Right lobe of liver (tissue), 4 donors: ENCODE data around the gene KIF26A.

Experiments used
- POLR2A ChIP-seq: fragments of 450-650 bp; IDR thresholded peaks from one replicate; pipeline ENCODE4 v1.6.1; 2017; ENCODE audit warnings: antibody characterized with exemption, mild to moderate bottlenecking
- TF ChIP-seq, protein P1 (sequence below), 4 donors: fragments of 200-600 bp in 3 of 4; fragments of 450-650 bp in 1 of 4; IDR thresholded peaks; one replicate each; pipeline versions ENCODE4 v1.5.1 to v1.8.0; 2016 to 2022; ENCODE audit warnings: antibody characterized with exemption in 4 of 4, mild to moderate bottlenecking in 2 of 4
- donor health status: DM: no; HTN: no; CAD: no.
- donor health status: DM: no; HTN: no; CAD: no.
- donor health status: DM: no; HTN: yes; CAD: no.

DNA sequence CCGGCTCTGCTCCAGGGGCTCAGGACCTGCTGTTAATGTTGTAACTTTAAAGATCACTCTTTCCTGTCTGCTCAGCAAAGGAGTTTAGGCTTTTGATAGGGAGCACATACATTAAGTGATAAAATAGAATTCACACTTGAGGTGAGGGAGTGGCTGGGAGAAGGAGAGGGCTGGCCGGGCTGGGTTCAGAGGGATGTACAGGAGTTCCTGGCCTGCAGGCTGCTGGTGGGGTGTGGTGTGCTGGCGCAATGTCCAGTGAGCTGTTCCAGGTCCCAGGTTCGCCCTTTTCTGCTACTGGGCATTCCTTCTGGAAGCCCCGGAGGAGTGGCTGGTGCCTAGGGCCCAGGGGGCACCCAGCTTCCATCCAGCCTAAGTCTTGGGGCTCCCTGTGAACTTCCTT, 17.8 kb downstream of the KIF26A start:
- TF ChIP-seq, protein P1, sequence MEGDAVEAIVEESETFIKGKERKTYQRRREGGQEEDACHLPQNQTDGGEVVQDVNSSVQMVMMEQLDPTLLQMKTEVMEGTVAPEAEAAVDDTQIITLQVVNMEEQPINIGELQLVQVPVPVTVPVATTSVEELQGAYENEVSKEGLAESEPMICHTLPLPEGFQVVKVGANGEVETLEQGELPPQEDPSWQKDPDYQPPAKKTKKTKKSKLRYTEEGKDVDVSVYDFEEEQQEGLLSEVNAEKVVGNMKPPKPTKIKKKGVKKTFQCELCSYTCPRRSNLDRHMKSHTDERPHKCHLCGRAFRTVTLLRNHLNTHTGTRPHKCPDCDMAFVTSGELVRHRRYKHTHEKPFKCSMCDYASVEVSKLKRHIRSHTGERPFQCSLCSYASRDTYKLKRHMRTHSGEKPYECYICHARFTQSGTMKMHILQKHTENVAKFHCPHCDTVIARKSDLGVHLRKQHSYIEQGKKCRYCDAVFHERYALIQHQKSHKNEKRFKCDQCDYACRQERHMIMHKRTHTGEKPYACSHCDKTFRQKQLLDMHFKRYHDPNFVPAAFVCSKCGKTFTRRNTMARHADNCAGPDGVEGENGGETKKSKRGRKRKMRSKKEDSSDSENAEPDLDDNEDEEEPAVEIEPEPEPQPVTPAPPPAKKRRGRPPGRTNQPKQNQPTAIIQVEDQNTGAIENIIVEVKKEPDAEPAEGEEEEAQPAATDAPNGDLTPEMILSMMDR (IDR thresholded peaks at IDR 0.05), result no peak
- TF ChIP-seq POLR2A, result no peak
